Fibroblast of villous mesenchyme (primary cell): Measurements from ENCODE around the gene TOMT. TPM values are rescaled to one million over a fixed set of nuclear protein-coding genes. Genes with fewer than 3 reads are reported as not detected.
A peak's percentile ranks its signal among the peaks of the same experiment; 100 is the strongest.

ENCODE experiments used
- DNase-seq: peaks from one replicate; pipeline ENCODE4 v3.0.0-alpha.2; 2010; ENCODE audit warnings: low read depth
- H3K4me3 ChIP-seq: 2 replicates; pipeline ENCODE4 v1.5.1; 2011; ENCODE audit warnings: low read depth, mild to moderate bottlenecking, low read length
- total RNA-seq: library from RNA; depleted of rRNA; stranded (reverse); fragments of >200 nt; gene quantifications from 2 replicates; pipeline ENCODE4 v1.2.3, GENCODE V29; 2012
- TF ChIP-seq, protein P1 (sequence below): IDR thresholded peaks from 2 replicates; pipeline ENCODE4 v1.5.1; 2012; ENCODE audit warnings: low read depth, mild to moderate bottlenecking, low read length; ENCODE audit not compliant: insufficient read depth

TOMT gene
- total RNA-seq, 1 donor: not detected

- DNase-seq: peak; percentile 7
- TF ChIP-seq, protein P1, sequence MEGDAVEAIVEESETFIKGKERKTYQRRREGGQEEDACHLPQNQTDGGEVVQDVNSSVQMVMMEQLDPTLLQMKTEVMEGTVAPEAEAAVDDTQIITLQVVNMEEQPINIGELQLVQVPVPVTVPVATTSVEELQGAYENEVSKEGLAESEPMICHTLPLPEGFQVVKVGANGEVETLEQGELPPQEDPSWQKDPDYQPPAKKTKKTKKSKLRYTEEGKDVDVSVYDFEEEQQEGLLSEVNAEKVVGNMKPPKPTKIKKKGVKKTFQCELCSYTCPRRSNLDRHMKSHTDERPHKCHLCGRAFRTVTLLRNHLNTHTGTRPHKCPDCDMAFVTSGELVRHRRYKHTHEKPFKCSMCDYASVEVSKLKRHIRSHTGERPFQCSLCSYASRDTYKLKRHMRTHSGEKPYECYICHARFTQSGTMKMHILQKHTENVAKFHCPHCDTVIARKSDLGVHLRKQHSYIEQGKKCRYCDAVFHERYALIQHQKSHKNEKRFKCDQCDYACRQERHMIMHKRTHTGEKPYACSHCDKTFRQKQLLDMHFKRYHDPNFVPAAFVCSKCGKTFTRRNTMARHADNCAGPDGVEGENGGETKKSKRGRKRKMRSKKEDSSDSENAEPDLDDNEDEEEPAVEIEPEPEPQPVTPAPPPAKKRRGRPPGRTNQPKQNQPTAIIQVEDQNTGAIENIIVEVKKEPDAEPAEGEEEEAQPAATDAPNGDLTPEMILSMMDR: no peak
- H3K4me3 ChIP-seq: peak overlapping the region; percentile 93
Measured at GRCh38 chr11:72112978-72113808, 7.5 kb downstream of the TOMT start.

DNA sequence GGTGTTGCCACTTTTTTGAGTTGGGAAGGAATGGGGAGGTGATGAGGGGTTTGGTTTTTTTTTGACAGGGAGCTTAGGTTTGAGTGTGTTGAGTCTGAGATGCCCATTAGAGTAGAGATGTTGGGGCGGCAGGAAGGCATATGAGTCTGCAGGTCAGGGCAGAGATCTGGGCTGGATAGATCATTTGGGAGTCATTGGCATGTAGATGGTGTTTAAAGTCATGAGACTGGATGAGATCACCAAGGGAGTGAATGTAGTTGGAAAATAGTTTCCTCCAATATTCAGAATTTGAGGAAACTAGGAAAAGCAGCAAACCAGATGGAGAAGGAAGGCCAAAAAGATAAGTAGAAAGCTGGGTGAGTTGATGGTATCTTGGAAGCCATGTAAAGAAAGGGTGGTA is 8.8 kb downstream of the TOMT start:
- TF ChIP-seq, protein P1: no peak
- DNase-seq: no peak
- no peak overlapping the region for H3K4me3 ChIP-seq

DNA sequence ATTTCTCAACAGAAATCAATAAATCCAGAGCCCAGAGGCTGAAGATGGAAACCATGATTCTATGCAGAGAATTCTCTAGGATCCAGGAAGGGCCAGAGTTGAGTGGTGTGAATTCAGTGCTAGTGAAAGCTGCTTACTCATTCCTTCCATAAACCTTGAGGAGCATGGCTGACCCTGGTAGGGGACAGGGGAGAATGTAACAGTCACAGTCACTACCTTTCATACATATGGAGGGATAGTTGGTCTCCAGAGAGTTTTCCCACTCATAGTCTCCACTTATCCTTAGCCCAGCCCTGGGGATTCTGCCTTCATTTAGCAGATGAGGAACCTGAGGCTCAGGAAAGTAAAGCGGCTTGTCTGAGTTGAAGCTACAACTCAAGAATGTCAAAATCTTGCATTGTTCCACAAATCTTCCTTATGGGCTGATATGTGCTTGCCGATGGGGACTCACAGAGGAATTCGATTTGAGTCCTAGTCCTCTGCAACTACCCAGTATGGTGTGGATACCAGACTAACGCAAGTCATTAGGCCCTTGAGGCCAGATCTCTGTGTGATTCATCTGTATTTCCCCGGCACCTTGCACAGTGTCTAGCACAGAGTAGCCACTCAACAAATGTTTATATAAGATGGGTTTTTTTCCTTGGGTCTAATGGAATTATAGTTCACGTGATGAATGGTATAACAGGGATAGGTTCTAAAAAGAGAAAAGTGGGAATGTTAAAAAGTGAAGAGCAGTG is 10.5 kb downstream of the TOMT start:
- H3K4me3 ChIP-seq: no peak overlapping the region
- DNase-seq: no peak
- TF ChIP-seq, protein P1: no peak

GRCh38 chr11:72119198-72119597 is 13.5 kb downstream of the TOMT start:
- no peak overlapping the region for H3K4me3 ChIP-seq
- DNase-seq: no peak
- TF ChIP-seq, protein P1: no peak

- DNase-seq: no peak
- TF ChIP-seq, protein P1: no peak
- H3K4me3 ChIP-seq: no peak overlapping the region
Measured at GRCh38 chr11:72120930-72121329, 15.2 kb downstream of the TOMT start.

DNA sequence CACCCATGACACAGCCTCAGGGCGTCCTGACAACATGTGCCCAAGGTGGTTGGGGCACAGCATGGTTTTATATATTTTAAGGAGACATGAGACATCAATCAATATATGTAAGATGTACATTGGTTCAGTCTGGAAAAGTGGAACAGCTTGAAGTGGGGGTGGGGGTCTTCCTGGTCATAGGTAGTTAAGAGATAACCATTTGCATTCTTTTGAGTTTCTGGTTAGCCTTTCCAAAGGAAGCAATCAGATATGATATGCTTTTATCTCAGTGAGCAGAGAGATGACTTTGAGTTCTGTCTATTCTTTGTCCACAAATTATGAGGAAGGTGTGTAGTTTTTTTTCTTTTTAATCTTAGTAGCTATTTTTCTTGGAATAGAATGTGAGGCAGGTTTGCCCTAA is 16.9 kb downstream of the TOMT start:
- DNase-seq: no peak
- TF ChIP-seq, protein P1: no peak
- H3K4me3 ChIP-seq: no peak overlapping the region
